ENCODE measurements around the gene UGT1A8. TPM values are rescaled to one million over a fixed set of nuclear protein-coding genes. Genes with fewer than 3 reads are reported as not detected.
"Not testable (repeated sequence)": the region's sequence is repeated elsewhere in the genome, so short reads cannot be mapped to it uniquely, and the experiment has no call there.

UGT1A8 gene
- total and polyA plus RNA-seq, 2 experiments from 2014 or later = 0.45 TPM; not detected in 1

DNA sequence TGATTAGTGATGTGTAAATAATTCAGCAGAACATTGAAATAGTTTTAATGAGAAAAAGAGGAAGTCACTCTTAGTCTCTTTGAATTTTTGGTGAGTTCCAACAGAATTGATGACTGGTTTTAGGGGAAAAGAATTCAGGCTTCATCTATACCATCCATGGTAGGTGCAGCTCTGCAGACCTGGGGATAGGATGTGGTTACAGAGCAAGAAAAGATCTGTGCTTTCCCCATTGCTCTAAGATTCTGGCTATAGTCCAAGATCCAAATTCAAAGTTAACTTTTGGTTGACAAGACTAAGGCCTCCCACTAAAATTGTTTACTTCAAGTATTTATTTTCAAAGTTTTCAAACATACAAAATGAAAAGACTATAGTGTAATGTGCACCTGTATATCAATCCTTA, 22.4 kb downstream of the UGT1A8 start (continued):
- TF ChIP-seq, protein P1, sequence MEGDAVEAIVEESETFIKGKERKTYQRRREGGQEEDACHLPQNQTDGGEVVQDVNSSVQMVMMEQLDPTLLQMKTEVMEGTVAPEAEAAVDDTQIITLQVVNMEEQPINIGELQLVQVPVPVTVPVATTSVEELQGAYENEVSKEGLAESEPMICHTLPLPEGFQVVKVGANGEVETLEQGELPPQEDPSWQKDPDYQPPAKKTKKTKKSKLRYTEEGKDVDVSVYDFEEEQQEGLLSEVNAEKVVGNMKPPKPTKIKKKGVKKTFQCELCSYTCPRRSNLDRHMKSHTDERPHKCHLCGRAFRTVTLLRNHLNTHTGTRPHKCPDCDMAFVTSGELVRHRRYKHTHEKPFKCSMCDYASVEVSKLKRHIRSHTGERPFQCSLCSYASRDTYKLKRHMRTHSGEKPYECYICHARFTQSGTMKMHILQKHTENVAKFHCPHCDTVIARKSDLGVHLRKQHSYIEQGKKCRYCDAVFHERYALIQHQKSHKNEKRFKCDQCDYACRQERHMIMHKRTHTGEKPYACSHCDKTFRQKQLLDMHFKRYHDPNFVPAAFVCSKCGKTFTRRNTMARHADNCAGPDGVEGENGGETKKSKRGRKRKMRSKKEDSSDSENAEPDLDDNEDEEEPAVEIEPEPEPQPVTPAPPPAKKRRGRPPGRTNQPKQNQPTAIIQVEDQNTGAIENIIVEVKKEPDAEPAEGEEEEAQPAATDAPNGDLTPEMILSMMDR (conservative IDR thresholded peaks at IDR 0.05; ENCODE audit: low read depth in 2 of 2) = no peak
- no peak for TF ChIP-seq JUNB (IDR thresholded peaks at IDR 0.05; ENCODE audit: unreplicated experiment)

DNA sequence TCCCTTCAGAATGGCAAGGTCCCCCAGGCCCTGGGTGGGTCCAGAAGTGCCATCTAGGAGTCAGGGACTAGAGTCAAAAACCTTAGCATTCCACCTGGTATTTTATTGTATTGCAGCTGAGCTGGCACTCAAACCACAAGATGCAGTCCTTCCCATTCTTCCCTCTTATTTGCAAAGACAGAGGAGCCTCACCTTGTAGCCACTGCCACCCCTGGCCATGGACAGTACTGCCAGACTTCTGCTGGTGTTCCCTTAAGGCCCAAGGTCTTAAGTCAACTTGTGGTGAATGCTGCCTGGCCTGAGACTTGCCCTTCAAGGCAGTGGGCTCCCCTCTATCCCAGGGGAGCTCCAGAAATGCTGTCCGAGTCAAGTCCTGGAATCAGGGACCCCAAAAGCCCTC, 25.7 kb downstream of the UGT1A8 start:
- H3K27ac Mint-ChIP-seq = no peak overlapping the region
- Histone ChIP-seq H2AFZ (no peak overlapping the region), H3F3A (replicated peaks; ENCODE audit: low read depth) (no peaks in the 10 kb centered on the region), H3K36me3 (ENCODE audit: insufficient read depth) (no peaks in the 10 kb centered on the region), H4K20me1 (replicated peaks; ENCODE audit: insufficient read depth) (no peaks in the 10 kb centered on the region), H3K27me3 (ENCODE audit: insufficient read depth) (no peaks in the 10 kb centered on the region), H3K4me1 (ENCODE audit: insufficient read depth) (no peaks in the 10 kb centered on the region), H3K4me3 (no peak overlapping the region), H3K27ac (ENCODE audit: low read depth) (no peak overlapping the region), H3K4me2 (no peak overlapping the region), H3K79me2 (replicated peaks; ENCODE audit: insufficient read depth) (no peaks in the 10 kb centered on the region), H3K9me2 (ENCODE audit: insufficient read depth) (no peaks in the 10 kb centered on the region; the same call in 1 of the 2 replicates)
- no peaks in the 10 kb centered on the region for H3K4me1 Mint-ChIP-seq
- H3K27me3 Mint-ChIP-seq (ENCODE audit: insufficient read depth, low read depth, poor library complexity) = no peaks in the 10 kb centered on the region
- TF ChIP-seq, protein P1 (conservative IDR thresholded peaks at IDR 0.05; ENCODE audit: low read depth in 2 of 2) = peak; percentile 41 to 52
- no peak for TF ChIP-seq EZH2phosphoT487 (IDR thresholded peaks at IDR 0.05; ENCODE audit: unreplicated experiment)
- DNase-seq (ENCODE audit: low spot score) (peak; percentile 71), ATAC-seq (peak; percentile 97)
- no peak overlapping the region for H3K4me3 Mint-ChIP-seq
- H3K36me3 Mint-ChIP-seq (ENCODE audit: low read depth) = peaks cover 22% of the 10 kb centered on the region
- peaks cover 37% of the 10 kb centered on the region for H3K9me3 Mint-ChIP-seq

DNA sequence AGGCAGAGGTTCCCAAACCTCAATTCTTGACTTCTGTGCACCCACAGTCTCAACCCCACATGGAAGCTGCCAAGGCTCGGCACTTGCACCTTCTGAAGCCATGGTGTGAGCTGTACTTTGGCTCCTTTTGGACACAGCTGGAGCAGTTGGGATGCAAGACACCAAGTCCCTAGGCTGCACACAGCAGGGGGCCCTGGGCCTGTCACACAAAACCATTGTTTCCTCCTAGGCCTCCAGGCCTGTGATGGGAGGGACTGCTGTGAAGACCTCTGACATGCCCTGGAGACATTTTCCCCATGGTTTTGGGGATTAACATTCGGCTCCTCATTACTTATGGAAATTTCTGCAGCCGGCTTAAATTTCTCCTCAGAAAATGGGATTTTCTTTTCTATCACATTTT, 28.6 kb downstream of the UGT1A8 start:
- not testable (repeated sequence) for H3F3A ChIP-seq (replicated peaks; ENCODE audit: low read depth); H3K27ac ChIP-seq (ENCODE audit: low read depth); H3K79me2 ChIP-seq (replicated peaks; ENCODE audit: insufficient read depth); H4K20me1 ChIP-seq (replicated peaks; ENCODE audit: insufficient read depth); DNase-seq (ENCODE audit: low spot score); H3K4me2 ChIP-seq; H3K27me3 Mint-ChIP-seq (ENCODE audit: insufficient read depth, low read depth, poor library complexity); H3K27ac Mint-ChIP-seq; H3K36me3 ChIP-seq (ENCODE audit: insufficient read depth); H2AFZ ChIP-seq; H3K9me2 ChIP-seq (ENCODE audit: insufficient read depth); H3K4me1 ChIP-seq (ENCODE audit: insufficient read depth); H3K27me3 ChIP-seq (ENCODE audit: insufficient read depth); H3K4me1 Mint-ChIP-seq; H3K4me3 ChIP-seq; H3K4me3 Mint-ChIP-seq; ATAC-seq
- Mint-ChIP-seq H3K9me3 (peaks cover 41% of the 10 kb centered on the region), H3K36me3 (ENCODE audit: low read depth) (peaks cover 22% of the 10 kb centered on the region)

DNA sequence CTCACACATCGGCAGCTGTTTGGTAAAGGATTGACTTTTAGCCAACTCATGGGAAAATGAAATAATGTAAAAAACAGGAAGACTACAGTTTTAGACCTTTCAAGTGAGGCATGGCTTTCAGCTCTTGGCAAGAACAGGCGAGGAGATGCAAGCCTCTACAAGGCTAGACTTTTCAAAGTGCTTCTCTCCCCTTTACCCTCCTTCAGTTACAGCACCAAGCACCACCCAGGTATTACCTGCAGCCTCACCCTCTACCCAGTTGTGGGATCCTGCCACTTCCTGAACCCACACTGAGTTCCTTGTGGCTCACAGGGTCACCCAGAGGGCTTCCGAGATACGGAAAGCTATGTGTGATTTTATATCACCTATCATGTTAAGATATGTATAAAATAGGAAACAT, 33.5 kb downstream of the UGT1A8 start:
- Histone ChIP-seq H3K4me3 (no peak overlapping the region), H3F3A (replicated peaks; ENCODE audit: low read depth) (no peaks in the 10 kb centered on the region), H3K36me3 (ENCODE audit: insufficient read depth) (no peaks in the 10 kb centered on the region), H3K4me1 (ENCODE audit: insufficient read depth) (no peaks in the 10 kb centered on the region), H3K9me2 (ENCODE audit: insufficient read depth) (no peaks in the 10 kb centered on the region), H3K27ac (ENCODE audit: low read depth) (no peak overlapping the region), H3K79me2 (replicated peaks; ENCODE audit: insufficient read depth) (no peaks in the 10 kb centered on the region), H3K27me3 (ENCODE audit: insufficient read depth) (no peaks in the 10 kb centered on the region), H4K20me1 (replicated peaks; ENCODE audit: insufficient read depth) (no peaks in the 10 kb centered on the region), H3K4me2 (no peak overlapping the region), H2AFZ (no peak overlapping the region)
- ATAC-seq (no peak), DNase-seq (ENCODE audit: low spot score) (no peak)
- H3K4me3 Mint-ChIP-seq = no peak overlapping the region
- H3K4me1 Mint-ChIP-seq = no peaks in the 10 kb centered on the region
- H3K27ac Mint-ChIP-seq = no peak overlapping the region
- H3K27me3 Mint-ChIP-seq (ENCODE audit: insufficient read depth, low read depth, poor library complexity) = no peaks in the 10 kb centered on the region
- H3K36me3 Mint-ChIP-seq (ENCODE audit: low read depth) = peaks cover 15% of the 10 kb centered on the region; the same call in 2 of the 3 replicates
- peaks cover 25% of the 10 kb centered on the region for H3K9me3 Mint-ChIP-seq
- TF ChIP-seq EZH2phosphoT487 (IDR thresholded peaks at IDR 0.05; ENCODE audit: unreplicated experiment) (no peak), ZNF114 (CRISPR knock-in tag; IDR thresholded peaks at IDR 0.05) (no peak), NANOG (IDR thresholded peaks at IDR 0.05; ENCODE audit: borderline replicate concordance) (no peak), ZNF331 (CRISPR knock-in tag; IDR thresholded peaks at IDR 0.05; ENCODE audit: low read depth) (no peak), EZH2 (IDR thresholded peaks at IDR 0.05; ENCODE audit: low read depth, unreplicated experiment) (no peak), POLR2AphosphoS5 (IDR thresholded peaks at IDR 0.05; ENCODE audit: low read depth) (no peak)
- TF ChIP-seq, protein P2, sequence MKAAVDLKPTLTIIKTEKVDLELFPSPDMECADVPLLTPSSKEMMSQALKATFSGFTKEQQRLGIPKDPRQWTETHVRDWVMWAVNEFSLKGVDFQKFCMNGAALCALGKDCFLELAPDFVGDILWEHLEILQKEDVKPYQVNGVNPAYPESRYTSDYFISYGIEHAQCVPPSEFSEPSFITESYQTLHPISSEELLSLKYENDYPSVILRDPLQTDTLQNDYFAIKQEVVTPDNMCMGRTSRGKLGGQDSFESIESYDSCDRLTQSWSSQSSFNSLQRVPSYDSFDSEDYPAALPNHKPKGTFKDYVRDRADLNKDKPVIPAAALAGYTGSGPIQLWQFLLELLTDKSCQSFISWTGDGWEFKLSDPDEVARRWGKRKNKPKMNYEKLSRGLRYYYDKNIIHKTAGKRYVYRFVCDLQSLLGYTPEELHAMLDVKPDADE (IDR thresholded peaks at IDR 0.05) = no peak
